DND-41 (cell line): Measurements from ENCODE around the gene DENND1A.

Source experiments
- ATAC-seq: fragments of 200-7000 bp; cut with Tn5 transposase; 3 replicates; pipeline ENCODE4 v1.9.1; 2021; ENCODE audit warnings: low read depth; ENCODE audit not compliant: insufficient read depth
- DNase-seq: peaks from one replicate; pipeline ENCODE4 v3.0.0-alpha.2; 2020
- H2AFZ ChIP-seq: 2 replicates; pipeline ENCODE4 v1.6.0; 2012; ENCODE audit warnings: low read depth, low read length
- H3K27ac ChIP-seq: 2 replicates; pipeline ENCODE4 v1.5.1; 2012; ENCODE audit warnings: low read length, inconsistent platforms
- H3K27me3 ChIP-seq: fragments of 200-600 bp; sonication (generic); 2 replicates; pipeline ENCODE4 v1.6.0; 2012; ENCODE audit warnings: low read length, mild to moderate bottlenecking, inconsistent platforms; ENCODE audit not compliant: insufficient read depth, poor library complexity
- H3K36me3 ChIP-seq: 2 replicates; pipeline ENCODE4 v1.5.1; 2012; ENCODE audit warnings: low read length, inconsistent platforms; ENCODE audit not compliant: insufficient read depth
- H3K4me1 ChIP-seq: 2 replicates; pipeline ENCODE4 v1.5.1; 2012; ENCODE audit warnings: mild to moderate bottlenecking, low read length; ENCODE audit not compliant: insufficient read depth
- H3K4me2 ChIP-seq: 2 replicates; pipeline ENCODE4 v1.6.0; 2012; ENCODE audit warnings: mild to moderate bottlenecking, moderate library complexity, low read length, inconsistent platforms; ENCODE audit not compliant: insufficient read depth
- H3K4me3 ChIP-seq, 2 experiments: fragments of 200-600 bp in 1 of 2; shearing (Covaris generic) in 1 of 2; 2 replicates each; pipeline ENCODE4 v1.5.1; 2012 to 2016; ENCODE audit warnings: inconsistent platforms in 2 of 2, low read length in 2 of 2, mild to moderate bottlenecking in 2 of 2, low read depth in 1 of 2, moderate library complexity in 1 of 2
- H3K79me2 ChIP-seq: 2 replicates; pipeline ENCODE4 v1.6.0; 2012; ENCODE audit warnings: low read length, inconsistent platforms; ENCODE audit not compliant: insufficient read depth
- H3K9ac ChIP-seq: 2 replicates; pipeline ENCODE4 v1.6.0; 2012; ENCODE audit warnings: low read depth, mild to moderate bottlenecking, inconsistent platforms, low read length, moderate library complexity
- H3K9me3 ChIP-seq: 2 replicates; pipeline ENCODE4 v1.5.1; 2012; ENCODE audit warnings: low read length, moderate library complexity, mild to moderate bottlenecking, inconsistent platforms; ENCODE audit not compliant: insufficient read depth, severe bottlenecking
- H4K20me1 ChIP-seq: 2 replicates; pipeline ENCODE4 v1.6.0; 2012; ENCODE audit warnings: low read length; ENCODE audit not compliant: insufficient read depth
- CTCF ChIP-seq: IDR thresholded peaks from 2 replicates; pipeline ENCODE4 v1.5.1; 2012; ENCODE audit warnings: borderline replicate concordance, low read length, moderate library complexity, mild to moderate bottlenecking; ENCODE audit not compliant: poor library complexity, severe bottlenecking; ENCODE audit errors: extremely low read depth
- EZH2 ChIP-seq: IDR thresholded peaks from 3 replicates; pipeline ENCODE4 v1.6.1; 2012; ENCODE audit warnings: borderline replicate concordance, low read depth, mild to moderate bottlenecking, moderate library complexity, low read length, inconsistent platforms; ENCODE audit not compliant: severe bottlenecking

The DENND1A gene

GRCh38 chr9:123411191-123411590 lies 518.7 kb downstream of the DENND1A start:
- ATAC-seq (no peak), DNase-seq (no peak)
- Histone ChIP-seq H3K27me3 (no peaks in the 10 kb centered on the region), H4K20me1 (no peaks in the 10 kb centered on the region), H3K4me1 (no peaks in the 10 kb centered on the region), H3K4me2 (no peak overlapping the region), H3K27ac (no peak overlapping the region), H2AFZ (no peak overlapping the region), H3K36me3 (no peaks in the 10 kb centered on the region), H3K9ac (no peak overlapping the region), H3K79me2 (no peaks in the 10 kb centered on the region), H3K9me3 (no peaks in the 10 kb centered on the region), H3K4me3 (no peak overlapping the region)
- TF ChIP-seq CTCF (no peak), EZH2 (no peak)

- Histone ChIP-seq H3K27me3 (no peaks in the 10 kb centered on the region), H3K9me3 (no peaks in the 10 kb centered on the region), H3K9ac (no peak overlapping the region), H3K4me2 (no peak overlapping the region), H3K79me2 (no peaks in the 10 kb centered on the region), H2AFZ (no peak overlapping the region), H3K4me1 (no peaks in the 10 kb centered on the region), H3K36me3 (no peaks in the 10 kb centered on the region), H3K4me3 (no peak overlapping the region), H3K27ac (no peak overlapping the region), H4K20me1 (no peaks in the 10 kb centered on the region)
- ATAC-seq (no peak), DNase-seq (no peak)
- TF ChIP-seq CTCF (no peak), EZH2 (no peak)
Observed at GRCh38 chr9:123410281-123410910, 519.5 kb downstream of the DENND1A start.

GRCh38 chr9:123408313-123409262 lies 521.3 kb downstream of the DENND1A start:
- Histone ChIP-seq H3K9me3 (no peaks in the 10 kb centered on the region), H3K4me2 (no peak overlapping the region), H3K9ac (no peak overlapping the region), H3K27ac (no peak overlapping the region), H3K27me3 (no peaks in the 10 kb centered on the region), H3K79me2 (no peaks in the 10 kb centered on the region), H3K4me1 (no peaks in the 10 kb centered on the region), H3K4me3 (no peak overlapping the region), H4K20me1 (no peaks in the 10 kb centered on the region), H3K36me3 (no peaks in the 10 kb centered on the region), H2AFZ (no peak overlapping the region)
- DNase-seq (no peak), ATAC-seq (no peak)
- no peak for TF ChIP-seq EZH2
- no peak for TF ChIP-seq CTCF
